ENCODE measurements around the gene WDR48. TPM values are rescaled to one million over a fixed set of nuclear protein-coding genes. Genes with fewer than 3 reads are reported as not detected.
A peak's percentile ranks its signal among the peaks of the same experiment; 100 is the strongest.

WDR48 gene
- total RNA-seq, 1 donor from 2014 or later = 38.5 TPM

GRCh38 chr3:39088889-39089288 is 37.1 kb downstream of the WDR48 start:
- Mint-ChIP-seq H3K36me3 (ENCODE audit: low read depth, unreplicated experiment) (peaks cover 17% of the 10 kb centered on the region), H3K4me3 (ENCODE audit: unreplicated experiment) (no peak overlapping the region), H3K27ac (ENCODE audit: unreplicated experiment) (no peak overlapping the region), H3K27me3 (ENCODE audit: low read depth, unreplicated experiment) (no peaks in the 10 kb centered on the region), H3K9me3 (ENCODE audit: unreplicated experiment) (no peaks in the 10 kb centered on the region), H3K4me1 (ENCODE audit: low read depth, unreplicated experiment) (peaks cover 9% of the 10 kb centered on the region)
- DNase-seq (ENCODE audit: low read depth) (no peak), FAIRE-seq (no peak)
- Histone ChIP-seq H3K4me1 (ENCODE audit: insufficient read depth, low read length) (no peaks in the 10 kb centered on the region), H3K27ac (ENCODE audit: low read depth, low read length) (no peak overlapping the region), H2AFZ (ENCODE audit: low read depth, low read length) (no peak overlapping the region), H3K4me2 (ENCODE audit: low read length) (no peak overlapping the region), H3K36me3 (ENCODE audit: insufficient read depth, low read length) (peaks cover 35% of the 10 kb centered on the region), H4K20me1 (ENCODE audit: insufficient read depth, low read length) (no peaks in the 10 kb centered on the region), H3K9me3 (ENCODE audit: insufficient read depth, low read depth, low read length) (no peaks in the 10 kb centered on the region), H3K79me2 (ENCODE audit: insufficient read depth, low read length) (no peaks in the 10 kb centered on the region), H3K9ac (ENCODE audit: low read length) (no peak overlapping the region), H3K4me3 (ENCODE audit: insufficient read depth, low read depth, low read length) (no peak overlapping the region), H3K27me3 (ENCODE audit: insufficient read depth, low read length) (no peaks in the 10 kb centered on the region)
- TF ChIP-seq CTCF (IDR thresholded peaks at IDR 0.05; ENCODE audit: insufficient read depth, low read depth, low read length) (no peak), EZH2 (IDR thresholded peaks at IDR 0.05; ENCODE audit: insufficient read depth, low read length) (no peak)

- Mint-ChIP-seq H3K27ac (ENCODE audit: unreplicated experiment) (no peak overlapping the region), H3K4me3 (ENCODE audit: unreplicated experiment) (no peak overlapping the region), H3K9me3 (ENCODE audit: unreplicated experiment) (no peaks in the 10 kb centered on the region), H3K4me1 (ENCODE audit: low read depth, unreplicated experiment) (peaks cover 9% of the 10 kb centered on the region), H3K36me3 (ENCODE audit: low read depth, unreplicated experiment) (peaks cover 19% of the 10 kb centered on the region), H3K27me3 (ENCODE audit: low read depth, unreplicated experiment) (no peaks in the 10 kb centered on the region)
- Histone ChIP-seq H3K9me3 (ENCODE audit: insufficient read depth, low read depth, low read length) (no peaks in the 10 kb centered on the region), H3K27ac (ENCODE audit: low read depth, low read length) (no peak overlapping the region), H3K4me2 (ENCODE audit: low read length) (no peak overlapping the region), H3K9ac (ENCODE audit: low read length) (no peak overlapping the region), H3K27me3 (ENCODE audit: insufficient read depth, low read length) (no peaks in the 10 kb centered on the region), H3K36me3 (ENCODE audit: insufficient read depth, low read length) (peaks cover 45% of the 10 kb centered on the region), H3K4me1 (ENCODE audit: insufficient read depth, low read length) (no peaks in the 10 kb centered on the region), H4K20me1 (ENCODE audit: insufficient read depth, low read length) (peaks cover 4% of the 10 kb centered on the region), H3K79me2 (ENCODE audit: insufficient read depth, low read length) (no peaks in the 10 kb centered on the region), H2AFZ (ENCODE audit: low read depth, low read length) (no peak overlapping the region), H3K4me3 (ENCODE audit: insufficient read depth, low read depth, low read length) (no peak overlapping the region)
- FAIRE-seq (no peak), DNase-seq (ENCODE audit: low read depth) (peak; percentile 23)
- TF ChIP-seq CTCF (IDR thresholded peaks at IDR 0.05; ENCODE audit: insufficient read depth, low read depth, low read length) = no peak
- no peak for TF ChIP-seq EZH2 (IDR thresholded peaks at IDR 0.05; ENCODE audit: insufficient read depth, low read length)
Observed at GRCh38 chr3:39090922-39091321, 39.1 kb downstream of the WDR48 start.

- Histone ChIP-seq H2AFZ (ENCODE audit: low read depth, low read length) (no peak overlapping the region), H3K27ac (ENCODE audit: low read depth, low read length) (no peak overlapping the region), H4K20me1 (ENCODE audit: insufficient read depth, low read length) (peaks cover 20% of the 10 kb centered on the region), H3K4me3 (ENCODE audit: insufficient read depth, low read depth, low read length) (no peak overlapping the region), H3K9ac (ENCODE audit: low read length) (no peak overlapping the region), H3K9me3 (ENCODE audit: insufficient read depth, low read depth, low read length) (no peaks in the 10 kb centered on the region), H3K4me2 (ENCODE audit: low read length) (no peak overlapping the region), H3K36me3 (ENCODE audit: insufficient read depth, low read length) (peaks cover 45% of the 10 kb centered on the region), H3K27me3 (ENCODE audit: insufficient read depth, low read length) (no peaks in the 10 kb centered on the region), H3K79me2 (ENCODE audit: insufficient read depth, low read length) (no peaks in the 10 kb centered on the region), H3K4me1 (ENCODE audit: insufficient read depth, low read length) (no peaks in the 10 kb centered on the region)
- H3K27ac Mint-ChIP-seq (ENCODE audit: unreplicated experiment) = no peak overlapping the region
- peaks cover 11% of the 10 kb centered on the region for H3K4me1 Mint-ChIP-seq (ENCODE audit: low read depth, unreplicated experiment)
- DNase-seq (ENCODE audit: low read depth) = no peak
- no peak for TF ChIP-seq EZH2 (IDR thresholded peaks at IDR 0.05; ENCODE audit: insufficient read depth, low read length)
- H3K9me3 Mint-ChIP-seq (ENCODE audit: unreplicated experiment) = no peaks in the 10 kb centered on the region
- FAIRE-seq = no peak
- peaks cover 9% of the 10 kb centered on the region for H3K36me3 Mint-ChIP-seq (ENCODE audit: low read depth, unreplicated experiment)
- no peaks in the 10 kb centered on the region for H3K27me3 Mint-ChIP-seq (ENCODE audit: low read depth, unreplicated experiment)
- no peak overlapping the region for H3K4me3 Mint-ChIP-seq (ENCODE audit: unreplicated experiment)
Observed at GRCh38 chr3:39094851-39095677, 43.2 kb downstream of the WDR48 start.

Measured in astrocyte (in vitro differentiated cells and primary cell).